ENCODE measurements around the gene ZFPM1.

DNA sequence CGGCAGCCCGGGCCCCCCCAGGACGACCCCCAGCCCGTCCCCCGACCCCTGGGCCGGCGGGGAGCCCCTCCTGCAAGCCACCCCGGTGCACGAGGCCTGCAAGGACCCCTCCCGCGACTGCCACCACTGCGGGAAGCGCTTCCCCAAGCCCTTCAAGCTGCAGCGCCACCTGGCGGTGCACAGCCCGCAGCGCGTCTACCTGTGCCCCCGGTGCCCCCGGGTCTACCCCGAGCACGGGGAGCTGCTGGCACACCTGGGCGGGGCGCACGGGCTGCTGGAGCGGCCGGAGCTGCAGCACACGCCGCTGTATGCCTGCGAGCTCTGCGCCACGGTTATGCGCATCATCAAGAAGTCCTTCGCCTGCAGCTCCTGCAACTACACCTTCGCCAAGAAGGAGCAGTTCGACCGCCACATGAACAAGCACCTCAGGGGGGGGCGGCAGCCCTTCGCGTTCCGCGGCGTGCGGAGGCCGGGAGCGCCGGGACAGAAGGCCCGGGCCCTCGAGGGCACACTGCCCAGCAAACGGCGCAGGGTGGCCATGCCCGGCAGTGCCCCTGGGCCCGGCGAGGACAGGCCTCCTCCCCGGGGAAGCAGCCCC lies 15.6 kb upstream of the ZFPM1 start:
- TF ChIP-seq CTCF (IDR thresholded peaks at IDR 0.05 in 4 of 5, conservative IDR thresholded peaks at IDR 0.05 in 1 of 5): peak; percentile 77 to 93 (median 92)
- TF ChIP-seq POLR2A (IDR thresholded peaks at IDR 0.05): no peak
